NCI-H748 treated with DMSO at 0.1 percent for 48 hours (cell line): ENCODE measurements around the gene HOXD12.

ENCODE experiments used
- DNase-seq: peaks from one replicate; lab custom pipeline; 2025; lab: John Stamatoyannopoulos, UW

Gene HOXD12

DNA sequence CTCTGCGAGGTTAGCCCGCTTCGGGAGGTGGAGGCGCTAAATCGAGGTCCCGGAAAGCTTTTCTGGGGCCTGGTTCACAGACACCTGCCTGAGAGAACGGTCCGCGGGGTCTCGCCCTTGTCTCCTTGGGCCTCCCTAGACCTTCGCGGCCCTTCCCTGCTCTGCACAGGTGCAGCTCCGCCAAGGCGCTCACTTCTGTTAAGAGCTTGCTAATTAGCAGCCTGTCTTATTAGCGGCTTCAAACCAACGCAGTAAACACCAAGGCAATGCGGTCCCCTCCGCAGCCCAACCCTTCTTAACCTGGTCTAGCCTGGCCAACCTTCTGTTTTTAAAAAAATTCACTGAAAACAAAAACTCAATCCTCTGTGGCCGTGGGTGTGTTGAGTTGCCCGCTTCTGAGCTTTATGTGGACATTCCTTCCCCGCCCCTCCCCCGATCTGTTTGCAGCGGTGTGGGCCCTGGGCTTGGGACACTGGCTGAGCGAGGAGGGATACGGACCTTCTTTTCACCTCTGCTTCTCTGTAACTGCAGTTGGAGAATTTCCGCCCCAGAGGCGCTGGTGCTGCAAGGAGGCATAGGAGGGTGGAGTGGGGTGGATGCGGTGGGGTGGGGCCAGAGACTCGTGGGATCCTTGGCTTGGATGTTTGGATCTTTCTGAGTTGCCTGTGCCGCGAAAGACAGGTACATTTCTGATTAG lies 48.4 kb downstream of the HOXD12 start:
- no peak for DNase-seq

DNA sequence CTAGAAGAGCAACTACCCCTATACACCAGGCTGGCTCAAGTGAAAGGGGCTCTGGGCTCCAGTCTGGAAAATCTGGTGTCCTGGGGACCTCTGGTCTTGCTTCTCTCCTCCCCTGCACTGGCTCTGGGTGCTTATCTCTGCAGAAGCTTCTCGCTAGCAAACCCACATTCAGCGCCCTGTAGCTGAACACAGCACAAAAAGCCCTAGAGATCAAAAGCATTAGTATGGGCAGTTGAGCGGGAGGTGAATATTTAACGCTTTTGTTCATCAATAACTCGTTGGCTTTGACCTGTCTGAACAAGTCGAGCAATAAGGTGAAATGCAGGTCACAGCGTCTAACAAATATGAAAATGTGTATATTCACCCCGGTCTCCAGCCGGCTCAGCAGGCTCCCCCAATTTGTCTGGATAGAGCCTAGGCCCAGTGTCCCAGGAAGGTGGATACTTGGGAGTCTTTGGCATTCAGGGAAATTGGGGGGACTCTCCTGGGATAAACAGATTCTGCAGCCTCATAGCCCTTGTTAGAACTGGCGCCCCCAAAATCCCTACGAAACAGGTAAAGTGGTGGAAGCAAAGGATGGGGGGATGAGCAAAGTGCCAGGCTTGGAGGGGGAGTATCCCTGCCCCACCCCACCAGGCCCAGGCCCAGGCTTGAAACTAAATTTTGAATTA lies 49.3 kb downstream of the HOXD12 start:
- DNase-seq, result no peak

DNA sequence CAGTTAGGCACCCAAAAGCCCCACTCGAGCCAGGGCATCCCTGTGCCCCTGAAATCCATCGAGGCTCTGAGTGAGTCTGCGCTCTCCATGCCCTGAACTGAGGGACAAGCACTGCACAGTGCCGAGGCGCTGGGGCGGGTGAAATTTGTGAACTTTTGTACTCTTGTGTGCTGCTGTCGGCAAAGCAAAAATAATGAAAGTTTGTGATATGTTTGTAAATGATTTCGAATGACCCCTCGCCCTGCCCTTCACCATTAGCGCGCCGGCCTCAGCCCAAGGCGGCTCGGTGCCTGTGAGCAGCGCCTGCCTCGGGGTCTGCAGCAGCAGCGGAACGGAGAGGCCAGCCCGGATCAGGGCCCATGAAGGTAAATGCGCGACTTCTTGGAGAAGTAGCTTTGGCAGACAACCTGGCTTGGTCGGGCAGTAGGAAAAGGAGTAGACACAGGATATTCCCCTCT lies 49.9 kb downstream of the HOXD12 start:
- no peak for DNase-seq

- no peak for DNase-seq
These were observed 50.5 kb downstream of the HOXD12 start for GRCh38 chr2:176149939-176150583.

GRCh38 chr2:176150584-176151441 lies 51.2 kb downstream of the HOXD12 start:
- no peak for DNase-seq

GRCh38 chr2:176151442-176152287 lies 52.1 kb downstream of the HOXD12 start, which contains the start of gene HOXD4:
TSS of gene HOXD4 (plus strand) at chr2:176151550. CDS start at chr2:176151634, 84 bp downstream.
- no peak for DNase-seq
